ENCODE measurements around the gene SF3B1.

GRCh38 chr2:197368412-197368811 is 66.4 kb downstream of the SF3B1 start:
- TF ChIP-seq CTCF (tag by site-specific recombination; IDR thresholded peaks at IDR 0.05) (no peak), REST (tag by site-specific recombination; IDR thresholded peaks at IDR 0.05) (no peak), SALL2 (tag by site-specific recombination; IDR thresholded peaks at IDR 0.05; ENCODE audit: borderline replicate concordance) (no peak), ZNF248 (tag by site-specific recombination; IDR thresholded peaks at IDR 0.05) (no peak), YY1 (tag by site-specific recombination; IDR thresholded peaks at IDR 0.05) (no peak), KLF1 (tag by site-specific recombination; IDR thresholded peaks at IDR 0.05) (no peak)
